Lower leg skin (tissue), 3 donors: ENCODE data around the gene WBP1L.

Experiments used
- POLR2A ChIP-seq, 2 donors: fragments of 450-650 bp; IDR thresholded peaks; one replicate each; pipeline ENCODE4 v1.6.1; 2016 to 2017; ENCODE audit warnings: antibody characterized with exemption in 2 of 2, mild to moderate bottlenecking in 1 of 2, moderate library complexity in 1 of 2
- TF ChIP-seq, protein P1 (sequence below), 3 donors: fragments of 450-650 bp; IDR thresholded peaks; one replicate each; pipeline ENCODE4 v1.5.1; 2016; ENCODE audit warnings: antibody characterized with exemption in 3 of 3, mild to moderate bottlenecking in 3 of 3, moderate library complexity in 2 of 3

DNA sequence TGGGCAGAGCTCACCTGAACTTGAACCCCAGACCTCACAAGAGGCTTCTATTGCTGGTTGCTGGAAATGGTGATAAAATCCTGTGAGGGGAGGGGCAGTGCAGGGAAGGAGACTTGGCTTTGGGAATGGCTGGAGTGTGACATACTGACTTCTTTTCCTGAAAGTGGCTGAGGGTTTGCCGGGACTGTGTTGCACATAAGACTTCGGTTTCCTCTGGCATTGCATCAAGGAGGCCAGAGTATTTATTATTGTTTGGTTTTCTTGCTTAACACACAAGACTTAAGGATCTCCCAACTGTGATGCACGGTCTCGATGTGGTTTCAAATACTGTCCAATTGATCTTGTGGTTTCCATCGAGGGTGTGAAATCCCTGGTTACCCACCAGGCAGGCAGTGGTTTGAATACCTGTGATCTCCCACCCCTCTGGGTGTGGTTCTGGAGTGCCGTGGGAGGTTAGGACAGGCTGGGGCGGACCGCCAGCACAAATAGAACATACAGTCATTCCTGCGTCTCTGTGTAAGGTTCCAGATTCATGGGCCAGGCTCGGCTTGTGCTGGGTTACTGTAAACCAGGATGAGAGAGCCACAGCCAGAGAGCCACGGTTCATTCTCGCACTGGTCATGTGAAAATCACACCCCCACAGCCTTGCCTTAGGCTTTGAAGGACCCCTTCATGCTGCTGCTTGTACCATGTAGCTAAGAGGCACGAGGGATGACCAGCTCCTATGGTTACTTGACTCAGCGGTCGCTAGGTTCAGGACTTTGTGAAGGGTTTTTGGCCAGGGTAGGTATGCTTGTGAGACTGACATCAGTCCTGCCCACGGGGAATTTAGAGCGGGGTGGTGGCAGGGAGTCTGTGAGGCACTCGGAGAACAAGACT lies 39.2 kb downstream of the WBP1L start:
- TF ChIP-seq, protein P1, sequence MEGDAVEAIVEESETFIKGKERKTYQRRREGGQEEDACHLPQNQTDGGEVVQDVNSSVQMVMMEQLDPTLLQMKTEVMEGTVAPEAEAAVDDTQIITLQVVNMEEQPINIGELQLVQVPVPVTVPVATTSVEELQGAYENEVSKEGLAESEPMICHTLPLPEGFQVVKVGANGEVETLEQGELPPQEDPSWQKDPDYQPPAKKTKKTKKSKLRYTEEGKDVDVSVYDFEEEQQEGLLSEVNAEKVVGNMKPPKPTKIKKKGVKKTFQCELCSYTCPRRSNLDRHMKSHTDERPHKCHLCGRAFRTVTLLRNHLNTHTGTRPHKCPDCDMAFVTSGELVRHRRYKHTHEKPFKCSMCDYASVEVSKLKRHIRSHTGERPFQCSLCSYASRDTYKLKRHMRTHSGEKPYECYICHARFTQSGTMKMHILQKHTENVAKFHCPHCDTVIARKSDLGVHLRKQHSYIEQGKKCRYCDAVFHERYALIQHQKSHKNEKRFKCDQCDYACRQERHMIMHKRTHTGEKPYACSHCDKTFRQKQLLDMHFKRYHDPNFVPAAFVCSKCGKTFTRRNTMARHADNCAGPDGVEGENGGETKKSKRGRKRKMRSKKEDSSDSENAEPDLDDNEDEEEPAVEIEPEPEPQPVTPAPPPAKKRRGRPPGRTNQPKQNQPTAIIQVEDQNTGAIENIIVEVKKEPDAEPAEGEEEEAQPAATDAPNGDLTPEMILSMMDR (IDR thresholded peaks at IDR 0.05) = no peak
- TF ChIP-seq POLR2A (IDR thresholded peaks at IDR 0.05) = no peak
